ENCODE data around the gene RBM38.
"Not testable (repeated sequence)": the region's sequence is repeated elsewhere in the genome, so short reads cannot be mapped to it uniquely, and the experiment has no call there.

Gene RBM38

GRCh38 chr20:57405236-57406016, 14.2 kb downstream of the RBM38 start:
- DNase-seq, result no peak

GRCh38 chr20:57407541-57407956, 16.4 kb downstream of the RBM38 start:
- DNase-seq, result no peak

GRCh38 chr20:57408131-57408530, 16.9 kb downstream of the RBM38 start:
- DNase-seq, result peak; percentile 95

GRCh38 chr20:57408536-57409233, 17.5 kb downstream of the RBM38 start:
- no peak for DNase-seq

- DNase-seq, result no peak
These were observed 18.1 kb downstream of the RBM38 start for GRCh38 chr20:57409316-57409671.

GRCh38 chr20:57409672-57410397, 18.6 kb downstream of the RBM38 start:
- no peak for DNase-seq

- DNase-seq, result no peak
These were observed 19.3 kb downstream of the RBM38 start for GRCh38 chr20:57410398-57410920.

- no peak for DNase-seq
These were observed 19.7 kb downstream of the RBM38 start for GRCh38 chr20:57410924-57411323.

GRCh38 chr20:57411406-57412283, 20.4 kb downstream of the RBM38 start:
- no peak for DNase-seq

DNA sequence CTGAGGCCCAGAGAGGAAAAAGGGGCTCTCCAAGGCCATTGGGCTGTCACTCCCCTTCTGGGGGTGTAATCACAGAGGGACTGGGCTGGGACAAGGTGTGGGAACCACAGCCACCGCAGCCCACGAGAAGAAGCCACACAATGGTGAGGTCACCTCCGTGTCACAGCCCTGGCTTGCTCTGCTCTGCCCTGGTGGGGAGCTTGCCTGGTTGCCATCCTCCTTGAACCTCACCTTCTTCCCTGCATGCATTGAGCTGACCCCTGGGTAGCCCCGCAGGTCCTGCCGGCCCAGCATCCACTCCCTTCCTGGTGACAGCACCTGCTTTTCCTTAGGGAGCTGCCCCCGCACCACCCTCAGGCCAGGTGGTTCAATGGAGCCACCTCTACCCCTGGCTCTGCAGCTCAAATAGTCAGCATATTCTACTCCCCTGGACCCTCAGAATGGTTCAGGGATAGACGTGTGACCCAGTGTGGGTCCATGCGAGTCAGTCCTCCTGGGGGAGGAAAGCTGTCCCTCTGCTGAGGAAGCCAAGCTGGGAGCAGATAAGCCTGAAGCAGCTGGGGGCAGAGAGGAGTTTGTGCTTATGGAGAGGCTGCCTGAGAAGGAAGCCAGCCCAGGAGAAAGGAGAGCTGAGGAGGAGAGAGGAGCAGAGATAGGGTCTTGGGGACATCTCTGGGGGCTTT, 21.3 kb downstream of the RBM38 start:
- DNase-seq, result no peak

GRCh38 chr20:57413986-57414385, 22.8 kb downstream of the RBM38 start:
- DNase-seq, result no peak

GRCh38 chr20:57414867-57415592, 23.8 kb downstream of the RBM38 start:
- no peak for DNase-seq

DNA sequence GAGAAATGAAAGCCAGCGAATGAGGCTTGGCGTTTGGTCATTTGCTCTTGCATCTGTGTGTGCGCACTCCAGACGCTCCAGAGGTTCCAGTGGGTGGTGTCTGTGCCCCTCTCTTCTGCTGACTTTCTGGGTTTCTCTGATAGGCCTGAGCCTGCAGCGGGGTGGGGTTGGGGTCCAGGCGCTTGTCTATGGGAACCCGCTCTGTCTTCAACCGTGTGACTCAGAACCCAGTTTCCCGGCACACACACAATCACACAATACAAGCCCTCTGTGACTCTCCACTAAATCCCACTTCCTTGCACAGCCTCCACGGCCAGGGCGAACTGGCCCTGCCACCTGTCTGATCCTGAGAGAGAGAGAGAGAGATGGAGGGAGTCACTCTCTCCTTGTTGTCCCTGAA, 24.6 kb downstream of the RBM38 start:
- no peak for DNase-seq

DNA sequence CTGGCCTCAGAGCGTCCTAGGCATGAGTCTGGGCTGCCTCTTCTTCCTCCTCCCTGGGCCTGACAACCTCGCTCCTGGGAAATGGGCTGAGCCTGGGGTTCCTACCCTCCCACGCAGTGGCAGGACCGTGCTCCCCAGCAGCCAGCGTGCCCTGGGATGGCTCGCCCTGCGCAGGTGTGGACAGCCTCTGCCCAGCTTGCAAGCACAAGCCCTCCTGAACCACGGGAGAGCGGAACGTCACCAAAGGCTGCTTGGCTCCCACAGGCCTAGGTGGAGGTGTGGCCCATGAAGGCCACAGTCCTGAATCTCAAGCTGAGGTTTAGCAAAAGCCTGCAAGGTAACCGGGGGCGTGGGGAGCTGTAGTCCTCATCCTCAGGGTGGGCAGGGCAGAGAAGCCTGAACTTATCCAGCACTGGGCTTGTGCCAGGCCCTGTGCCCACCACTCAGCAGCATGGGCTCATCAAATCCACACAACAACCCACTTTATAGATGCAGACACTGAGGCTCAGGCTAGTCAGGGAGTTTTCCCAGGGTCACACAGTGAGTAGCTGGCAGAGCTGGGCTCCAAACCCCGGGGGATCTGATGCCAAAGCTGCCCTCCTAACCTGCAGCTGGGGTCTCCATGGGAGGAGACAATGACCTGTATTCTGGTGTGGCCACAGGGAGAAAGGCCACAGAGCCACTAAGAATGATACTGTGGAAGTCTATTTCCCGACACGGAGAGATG, 25.3 kb downstream of the RBM38 start:
- DNase-seq, result no peak

GRCh38 chr20:57417051-57417689, 26.0 kb downstream of the RBM38 start:
- no peak for DNase-seq

DNA sequence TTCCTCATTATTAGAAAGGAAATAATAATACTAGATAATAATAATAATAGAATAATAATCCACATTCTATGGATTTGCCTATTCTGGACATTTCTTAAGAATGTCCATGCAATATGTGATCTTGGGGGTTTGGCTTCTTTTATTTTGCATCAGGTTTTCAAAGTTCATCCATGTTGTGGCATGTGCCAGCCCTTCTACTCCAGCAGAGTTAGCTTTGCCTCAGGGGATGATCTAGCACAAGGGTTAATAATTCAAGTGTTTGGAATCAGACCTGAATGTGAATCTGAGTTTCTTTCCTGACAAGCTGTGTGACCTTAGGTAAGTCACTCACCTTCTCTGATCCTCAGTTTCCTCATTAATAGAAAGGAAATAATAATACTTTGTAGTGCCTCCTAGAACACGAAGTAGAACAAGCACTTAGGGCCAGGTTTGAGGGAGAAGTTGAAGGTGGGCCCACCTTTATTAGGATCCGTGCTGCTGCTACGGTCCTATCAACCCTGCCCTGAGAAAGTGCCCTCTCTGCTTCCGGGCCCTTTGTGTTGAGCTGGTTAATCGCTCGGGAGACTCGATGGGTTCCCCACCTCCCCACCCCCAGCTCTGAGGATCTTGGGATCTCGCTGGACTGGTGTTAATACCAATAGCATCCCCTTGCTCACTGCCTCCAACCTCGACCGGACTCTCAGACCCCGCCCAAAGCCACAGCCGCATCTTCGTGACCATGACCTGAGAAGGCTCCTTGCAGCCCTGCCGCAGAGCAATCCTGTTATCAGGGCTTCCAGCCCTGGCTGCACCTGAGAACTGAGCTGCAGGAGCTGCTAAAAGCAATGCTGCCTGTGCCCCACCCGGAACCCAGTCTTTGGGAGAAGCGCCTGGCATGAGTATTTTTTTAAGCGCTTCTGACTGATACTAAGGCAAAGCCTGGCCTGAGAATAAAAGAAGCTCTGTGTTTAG, 26.9 kb downstream of the RBM38 start:
- DNase-seq, result no peak

DNA sequence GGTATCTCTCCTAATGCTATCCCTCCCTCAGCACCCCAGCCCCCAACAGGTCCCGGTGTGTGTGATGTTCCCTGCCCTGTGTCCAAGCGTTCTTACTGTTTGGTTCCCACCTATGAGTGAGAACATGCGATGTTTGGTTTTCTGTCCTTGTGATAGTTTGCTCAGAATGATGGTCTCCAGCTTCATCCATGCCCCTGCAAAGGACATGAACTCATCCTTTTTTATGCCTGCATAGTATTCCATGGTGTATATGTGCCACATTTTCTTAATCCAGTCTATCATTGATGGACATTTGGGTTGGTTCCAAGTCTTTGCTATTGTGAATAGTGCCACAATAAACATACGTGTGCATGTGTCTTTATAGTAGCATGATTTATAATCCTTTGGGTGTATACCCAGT, 28.3 kb downstream of the RBM38 start:
- DNase-seq, result not testable (repeated sequence)

- no peak for DNase-seq
These were observed 29.5 kb downstream of the RBM38 start for GRCh38 chr20:57420571-57421252.

All from NCI-H526 treated with DMSO at 0.1 percent for 48 hours (cell line).